ENCODE measurements around the gene STRADB. TPM values are rescaled to one million over a fixed set of nuclear protein-coding genes. Genes with fewer than 3 reads are reported as not detected.

Gene STRADB
- total RNA-seq, 4 donors from 2014 or later, result 9.3 to 34.9 (median 13.0) TPM

DNA sequence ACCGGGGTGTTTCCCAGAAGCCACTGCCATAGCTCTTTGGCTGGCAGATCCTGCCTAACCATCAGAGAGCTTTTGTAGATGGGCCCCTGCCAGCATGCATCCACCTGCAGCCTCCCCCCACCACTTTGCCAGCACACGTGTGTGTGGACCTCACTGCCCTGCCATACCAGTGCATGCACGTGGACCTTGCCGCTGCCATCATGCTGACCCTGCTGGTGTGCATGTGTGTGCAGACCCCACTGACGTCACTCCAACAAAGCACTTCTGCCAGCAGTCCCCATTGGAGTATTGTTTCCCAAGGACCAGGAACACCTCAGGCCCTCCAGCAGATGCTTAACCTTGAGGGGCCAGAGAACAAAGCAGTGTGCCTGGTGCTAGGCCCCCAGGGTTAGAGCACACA lies 71.4 kb downstream of the STRADB start:
- no peak overlapping the region for H3K4me3 ChIP-seq
- ATAC-seq, result no peak
- no peak for TF ChIP-seq EP300 (IDR thresholded peaks at IDR 0.05)
- TF ChIP-seq, protein P1, sequence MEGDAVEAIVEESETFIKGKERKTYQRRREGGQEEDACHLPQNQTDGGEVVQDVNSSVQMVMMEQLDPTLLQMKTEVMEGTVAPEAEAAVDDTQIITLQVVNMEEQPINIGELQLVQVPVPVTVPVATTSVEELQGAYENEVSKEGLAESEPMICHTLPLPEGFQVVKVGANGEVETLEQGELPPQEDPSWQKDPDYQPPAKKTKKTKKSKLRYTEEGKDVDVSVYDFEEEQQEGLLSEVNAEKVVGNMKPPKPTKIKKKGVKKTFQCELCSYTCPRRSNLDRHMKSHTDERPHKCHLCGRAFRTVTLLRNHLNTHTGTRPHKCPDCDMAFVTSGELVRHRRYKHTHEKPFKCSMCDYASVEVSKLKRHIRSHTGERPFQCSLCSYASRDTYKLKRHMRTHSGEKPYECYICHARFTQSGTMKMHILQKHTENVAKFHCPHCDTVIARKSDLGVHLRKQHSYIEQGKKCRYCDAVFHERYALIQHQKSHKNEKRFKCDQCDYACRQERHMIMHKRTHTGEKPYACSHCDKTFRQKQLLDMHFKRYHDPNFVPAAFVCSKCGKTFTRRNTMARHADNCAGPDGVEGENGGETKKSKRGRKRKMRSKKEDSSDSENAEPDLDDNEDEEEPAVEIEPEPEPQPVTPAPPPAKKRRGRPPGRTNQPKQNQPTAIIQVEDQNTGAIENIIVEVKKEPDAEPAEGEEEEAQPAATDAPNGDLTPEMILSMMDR (IDR thresholded peaks at IDR 0.05), result no peak
- no peak for TF ChIP-seq POLR2AphosphoS5 (IDR thresholded peaks at IDR 0.05)
- TF ChIP-seq POLR2A (IDR thresholded peaks at IDR 0.05), result no peak
- H3K27me3 ChIP-seq, result no peaks in the 10 kb centered on the region
- H3K36me3 ChIP-seq, result no peaks in the 10 kb centered on the region
- H3K9me3 ChIP-seq, result peaks cover 0 to 39% (median 0%) of the 10 kb centered on the region in 3 donors
- 80 to 100% methylated on average over 1 of the region's 5 CpGs for WGBS, 2 donors (ENCODE audit: low coverage in 1 of 2)
- no peaks in the 10 kb centered on the region for H3K4me1 ChIP-seq
- no peak overlapping the region for H3K27ac ChIP-seq

DNA sequence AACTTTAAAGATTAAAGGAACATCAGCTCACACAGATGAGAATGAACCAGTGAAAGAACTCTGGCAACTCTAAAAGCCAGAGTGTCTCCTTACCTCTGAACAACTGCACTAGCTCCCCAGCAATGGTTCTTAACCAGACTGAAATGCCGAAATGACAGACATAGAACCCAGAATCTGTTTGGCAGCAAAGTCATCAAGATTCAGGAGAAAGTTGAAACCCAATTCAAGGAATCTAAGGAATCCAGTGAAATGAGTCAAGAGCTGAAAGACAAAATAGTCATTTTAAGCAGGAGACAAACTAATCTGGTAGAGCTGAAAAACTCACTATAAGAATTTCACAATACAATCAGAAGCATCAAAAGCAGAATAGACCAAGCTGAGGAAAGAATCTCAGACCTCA lies 72.0 kb downstream of the STRADB start:
- Histone ChIP-seq H3K27me3 (no peaks in the 10 kb centered on the region), H3K4me1 (no peaks in the 10 kb centered on the region), H3K9me3 (peaks cover 0 to 39% (median 0%) of the 10 kb centered on the region in 3 donors), H3K4me3 (no peak overlapping the region), H3K36me3 (no peaks in the 10 kb centered on the region), H3K27ac (no peak overlapping the region)
- ATAC-seq, result no peak
- no peak for TF ChIP-seq EP300 (IDR thresholded peaks at IDR 0.05)
- TF ChIP-seq, protein P1 (IDR thresholded peaks at IDR 0.05), result no peak
- no peak for TF ChIP-seq POLR2A (IDR thresholded peaks at IDR 0.05)
- TF ChIP-seq POLR2AphosphoS5 (IDR thresholded peaks at IDR 0.05), result no peak
- 0% methylated on average over 1 of the region's 1 CpG for WGBS, 2 donors (ENCODE audit: low coverage in 1 of 2)

Small RNA genes lying within 50 kb of the gene (small RNA-seq; reads per million reads assigned to genes)
- 0 reads per million in 4 donors for gene RF00019

Other genes starting within 250 kb of the STRADB start
- 10 to 100 TPM in 2 of 4 donors, 1 to 10 TPM in 2; 6.4 to 12.3 (median 10.0) TPM for gene CASP8, start 191.2 kb upstream of the STRADB start, total RNA-seq
- gene FLACC1, start 94.4 kb upstream of the STRADB start, total RNA-seq, result 1 to 10 TPM; 1.1 to 3.8 (median 3.2) TPM
- 100 to 1,000 TPM in 2 of 4 donors, 10 to 100 TPM in 2; 64.8 to 129 (median 105) TPM for gene TRAK2, start 282 bp upstream of the STRADB start, total RNA-seq
- 10 to 100 TPM; 12.3 to 32.8 (median 24.4) TPM for gene TMEM237, start 191.8 kb downstream of the STRADB start, total RNA-seq
- gene MPP4, start 246.9 kb downstream of the STRADB start, total RNA-seq, result under 1 TPM in 2 of 4 donors, not detected in 2; 0.27 to 0.35 TPM

Data from gastroesophageal sphincter (tissue), 4 donors.